SK-N-SH (cell line): ENCODE measurements around the gene MAP6.

Source experiments
- GABPA ChIP-seq: IDR thresholded peaks from 2 replicates; pipeline ENCODE4 v1.4.0; 2012; ENCODE audit warnings: low read depth, mild to moderate bottlenecking
- SIN3A ChIP-seq: IDR thresholded peaks from 2 replicates; pipeline ENCODE4 v1.6.1; 2012; ENCODE audit warnings: low read depth, mild to moderate bottlenecking, low read length, moderate library complexity, borderline replicate concordance
- TF ChIP-seq, protein P1 (sequence below): fragments of 150-350 bp; IDR thresholded peaks from 2 replicates; pipeline ENCODE4 v1.6.1; 2017; ENCODE audit warnings: antibody characterized with exemption, low read length, low read depth, borderline replicate concordance
- TF ChIP-seq, protein P2 (sequence below): IDR thresholded peaks from 2 replicates; pipeline ENCODE4 v1.4.0; 2012; ENCODE audit warnings: low read depth
- TF ChIP-seq, protein P3 (sequence below): fragments of 200-600 bp; sonication (generic); IDR thresholded peaks from 2 replicates; pipeline ENCODE4 v1.6.1; 2017; ENCODE audit warnings: antibody characterized with exemption, mild to moderate bottlenecking, moderate library complexity

GRCh38 chr11:75591966-75592365 lies 76.9 kb downstream of the MAP6 start:
- TF ChIP-seq, protein P1, sequence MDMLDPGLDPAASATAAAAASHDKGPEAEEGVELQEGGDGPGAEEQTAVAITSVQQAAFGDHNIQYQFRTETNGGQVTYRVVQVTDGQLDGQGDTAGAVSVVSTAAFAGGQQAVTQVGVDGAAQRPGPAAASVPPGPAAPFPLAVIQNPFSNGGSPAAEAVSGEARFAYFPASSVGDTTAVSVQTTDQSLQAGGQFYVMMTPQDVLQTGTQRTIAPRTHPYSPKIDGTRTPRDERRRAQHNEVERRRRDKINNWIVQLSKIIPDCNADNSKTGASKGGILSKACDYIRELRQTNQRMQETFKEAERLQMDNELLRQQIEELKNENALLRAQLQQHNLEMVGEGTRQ = no peak
- TF ChIP-seq, protein P2, sequence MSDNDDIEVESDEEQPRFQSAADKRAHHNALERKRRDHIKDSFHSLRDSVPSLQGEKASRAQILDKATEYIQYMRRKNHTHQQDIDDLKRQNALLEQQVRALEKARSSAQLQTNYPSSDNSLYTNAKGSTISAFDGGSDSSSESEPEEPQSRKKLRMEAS = no peak
- TF ChIP-seq, protein P3, sequence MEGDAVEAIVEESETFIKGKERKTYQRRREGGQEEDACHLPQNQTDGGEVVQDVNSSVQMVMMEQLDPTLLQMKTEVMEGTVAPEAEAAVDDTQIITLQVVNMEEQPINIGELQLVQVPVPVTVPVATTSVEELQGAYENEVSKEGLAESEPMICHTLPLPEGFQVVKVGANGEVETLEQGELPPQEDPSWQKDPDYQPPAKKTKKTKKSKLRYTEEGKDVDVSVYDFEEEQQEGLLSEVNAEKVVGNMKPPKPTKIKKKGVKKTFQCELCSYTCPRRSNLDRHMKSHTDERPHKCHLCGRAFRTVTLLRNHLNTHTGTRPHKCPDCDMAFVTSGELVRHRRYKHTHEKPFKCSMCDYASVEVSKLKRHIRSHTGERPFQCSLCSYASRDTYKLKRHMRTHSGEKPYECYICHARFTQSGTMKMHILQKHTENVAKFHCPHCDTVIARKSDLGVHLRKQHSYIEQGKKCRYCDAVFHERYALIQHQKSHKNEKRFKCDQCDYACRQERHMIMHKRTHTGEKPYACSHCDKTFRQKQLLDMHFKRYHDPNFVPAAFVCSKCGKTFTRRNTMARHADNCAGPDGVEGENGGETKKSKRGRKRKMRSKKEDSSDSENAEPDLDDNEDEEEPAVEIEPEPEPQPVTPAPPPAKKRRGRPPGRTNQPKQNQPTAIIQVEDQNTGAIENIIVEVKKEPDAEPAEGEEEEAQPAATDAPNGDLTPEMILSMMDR = no peak
- no peak for TF ChIP-seq GABPA
- TF ChIP-seq SIN3A = no peak
